ENCODE measurements around the gene TNFSF10. TPM values are rescaled to one million over a fixed set of nuclear protein-coding genes. Genes with fewer than 3 reads are reported as not detected.

TNFSF10 gene
- total RNA-seq, 1 donor from 2014 or later, result not detected

GRCh38 chr3:172543884-172544283 is 20.7 kb upstream of the TNFSF10 start:
- Mint-ChIP-seq H3K4me1 (ENCODE audit: low read depth, unreplicated experiment) (no peaks in the 10 kb centered on the region), H3K27me3 (ENCODE audit: unreplicated experiment) (peaks cover 2% of the 10 kb centered on the region), H3K4me3 (ENCODE audit: unreplicated experiment) (no peak overlapping the region), H3K27ac (ENCODE audit: unreplicated experiment) (no peak overlapping the region), H3K9me3 (ENCODE audit: unreplicated experiment) (no peaks in the 10 kb centered on the region), H3K36me3 (ENCODE audit: unreplicated experiment) (no peaks in the 10 kb centered on the region)
- DNase-seq, result no peak
- TF ChIP-seq, protein P1, sequence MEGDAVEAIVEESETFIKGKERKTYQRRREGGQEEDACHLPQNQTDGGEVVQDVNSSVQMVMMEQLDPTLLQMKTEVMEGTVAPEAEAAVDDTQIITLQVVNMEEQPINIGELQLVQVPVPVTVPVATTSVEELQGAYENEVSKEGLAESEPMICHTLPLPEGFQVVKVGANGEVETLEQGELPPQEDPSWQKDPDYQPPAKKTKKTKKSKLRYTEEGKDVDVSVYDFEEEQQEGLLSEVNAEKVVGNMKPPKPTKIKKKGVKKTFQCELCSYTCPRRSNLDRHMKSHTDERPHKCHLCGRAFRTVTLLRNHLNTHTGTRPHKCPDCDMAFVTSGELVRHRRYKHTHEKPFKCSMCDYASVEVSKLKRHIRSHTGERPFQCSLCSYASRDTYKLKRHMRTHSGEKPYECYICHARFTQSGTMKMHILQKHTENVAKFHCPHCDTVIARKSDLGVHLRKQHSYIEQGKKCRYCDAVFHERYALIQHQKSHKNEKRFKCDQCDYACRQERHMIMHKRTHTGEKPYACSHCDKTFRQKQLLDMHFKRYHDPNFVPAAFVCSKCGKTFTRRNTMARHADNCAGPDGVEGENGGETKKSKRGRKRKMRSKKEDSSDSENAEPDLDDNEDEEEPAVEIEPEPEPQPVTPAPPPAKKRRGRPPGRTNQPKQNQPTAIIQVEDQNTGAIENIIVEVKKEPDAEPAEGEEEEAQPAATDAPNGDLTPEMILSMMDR (IDR thresholded peaks at IDR 0.05; ENCODE audit: partially characterized antibody, unreplicated experiment), result no peak

GRCh38 chr3:172543419-172543818 is 20.2 kb upstream of the TNFSF10 start:
- H3K4me3 Mint-ChIP-seq (ENCODE audit: unreplicated experiment), result no peak overlapping the region
- no peaks in the 10 kb centered on the region for H3K27me3 Mint-ChIP-seq (ENCODE audit: unreplicated experiment)
- TF ChIP-seq, protein P1 (IDR thresholded peaks at IDR 0.05; ENCODE audit: partially characterized antibody, unreplicated experiment), result no peak
- H3K9me3 Mint-ChIP-seq (ENCODE audit: unreplicated experiment), result no peaks in the 10 kb centered on the region
- DNase-seq, result no peak
- no peaks in the 10 kb centered on the region for H3K4me1 Mint-ChIP-seq (ENCODE audit: low read depth, unreplicated experiment)
- no peaks in the 10 kb centered on the region for H3K36me3 Mint-ChIP-seq (ENCODE audit: unreplicated experiment)
- H3K27ac Mint-ChIP-seq (ENCODE audit: unreplicated experiment), result no peak overlapping the region

DNA sequence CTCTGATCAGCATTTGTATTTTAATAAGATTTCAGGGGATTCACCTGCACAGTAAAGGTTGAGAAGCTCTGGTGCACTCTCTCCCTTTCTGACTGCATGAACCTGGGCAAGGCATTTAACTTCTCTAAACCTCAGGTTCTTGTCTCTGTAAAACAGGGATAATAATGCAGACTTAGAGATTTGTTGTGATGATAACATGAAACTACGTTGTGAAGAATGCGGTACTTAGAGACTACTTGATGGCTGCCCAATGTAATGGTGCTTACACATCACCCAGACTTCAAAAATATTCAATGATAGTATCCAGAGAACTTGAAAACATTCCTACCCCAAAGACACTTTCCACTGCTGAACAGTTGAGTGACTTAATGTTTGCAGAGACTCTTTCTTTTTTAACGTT is 19.8 kb upstream of the TNFSF10 start:
- Mint-ChIP-seq H3K9me3 (ENCODE audit: unreplicated experiment) (no peaks in the 10 kb centered on the region), H3K4me3 (ENCODE audit: unreplicated experiment) (no peak overlapping the region), H3K4me1 (ENCODE audit: low read depth, unreplicated experiment) (no peaks in the 10 kb centered on the region), H3K27me3 (ENCODE audit: unreplicated experiment) (no peaks in the 10 kb centered on the region), H3K27ac (ENCODE audit: unreplicated experiment) (no peak overlapping the region), H3K36me3 (ENCODE audit: unreplicated experiment) (no peaks in the 10 kb centered on the region)
- TF ChIP-seq, protein P1 (IDR thresholded peaks at IDR 0.05; ENCODE audit: partially characterized antibody, unreplicated experiment), result no peak
- DNase-seq, result no peak

DNA sequence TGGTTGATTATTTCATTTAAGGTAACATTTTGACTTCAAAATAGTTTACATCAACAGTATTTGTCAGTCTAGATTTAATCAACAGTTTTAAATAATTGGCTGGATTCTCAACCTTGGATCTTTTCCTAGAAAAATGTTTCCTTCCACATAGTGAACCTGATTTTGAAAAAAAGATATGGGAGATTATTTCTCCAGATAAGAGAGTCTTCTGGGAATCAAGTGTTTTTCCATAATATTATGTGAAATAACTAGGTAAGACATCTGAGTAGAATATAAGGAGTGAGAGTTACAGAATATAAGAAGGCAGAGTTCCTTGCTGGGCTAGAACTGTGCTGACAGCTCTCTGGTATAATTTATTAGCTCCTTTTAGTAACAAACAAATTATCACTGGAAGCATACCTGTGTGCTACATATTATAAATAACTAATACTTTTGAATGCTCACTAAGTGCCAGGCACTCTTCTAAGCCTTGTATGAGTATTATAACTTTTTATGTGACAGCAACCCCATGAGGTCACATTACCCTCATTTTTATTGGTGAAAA is 18.8 kb upstream of the TNFSF10 start:
- H3K27me3 Mint-ChIP-seq (ENCODE audit: unreplicated experiment), result no peaks in the 10 kb centered on the region
- no peak overlapping the region for H3K27ac Mint-ChIP-seq (ENCODE audit: unreplicated experiment)
- H3K4me1 Mint-ChIP-seq (ENCODE audit: low read depth, unreplicated experiment), result no peaks in the 10 kb centered on the region
- no peaks in the 10 kb centered on the region for H3K9me3 Mint-ChIP-seq (ENCODE audit: unreplicated experiment)
- H3K4me3 Mint-ChIP-seq (ENCODE audit: unreplicated experiment), result no peak overlapping the region
- no peaks in the 10 kb centered on the region for H3K36me3 Mint-ChIP-seq (ENCODE audit: unreplicated experiment)
- TF ChIP-seq, protein P1 (IDR thresholded peaks at IDR 0.05; ENCODE audit: partially characterized antibody, unreplicated experiment), result no peak
- no peak for DNase-seq

DNA sequence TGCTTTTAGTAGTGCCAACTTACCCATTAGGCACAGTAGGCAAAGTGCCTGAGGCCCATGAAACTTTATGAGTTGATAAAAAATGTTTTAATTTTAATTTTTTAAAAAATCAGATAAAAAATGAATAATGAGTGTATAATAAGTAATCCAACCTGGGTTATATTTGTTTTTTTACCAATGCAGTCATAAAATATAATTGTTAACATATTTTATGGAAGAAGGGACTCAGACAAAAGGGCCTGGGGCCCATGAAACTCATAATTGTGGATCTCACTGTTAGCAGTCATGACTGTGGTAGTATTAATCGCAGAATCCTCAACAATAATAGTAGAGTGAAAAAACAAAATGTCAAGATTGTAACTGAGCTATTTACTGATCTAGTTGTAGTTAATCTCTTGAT is 16.8 kb upstream of the TNFSF10 start:
- Mint-ChIP-seq H3K27me3 (ENCODE audit: unreplicated experiment) (no peaks in the 10 kb centered on the region), H3K36me3 (ENCODE audit: unreplicated experiment) (no peaks in the 10 kb centered on the region), H3K9me3 (ENCODE audit: unreplicated experiment) (no peaks in the 10 kb centered on the region), H3K4me1 (ENCODE audit: low read depth, unreplicated experiment) (no peaks in the 10 kb centered on the region), H3K4me3 (ENCODE audit: unreplicated experiment) (no peak overlapping the region), H3K27ac (ENCODE audit: unreplicated experiment) (no peak overlapping the region)
- TF ChIP-seq, protein P1 (IDR thresholded peaks at IDR 0.05; ENCODE audit: partially characterized antibody, unreplicated experiment), result no peak
- DNase-seq, result no peak
